ENCODE data around the gene COX7A2L. TPM values are rescaled to one million over a fixed set of nuclear protein-coding genes. Genes with fewer than 3 reads are reported as not detected.

COX7A2L gene
- polyA plus RNA-seq, 1 of the 3 experiments (the other 2 are of a cell fraction): 77.6 TPM

DNA sequence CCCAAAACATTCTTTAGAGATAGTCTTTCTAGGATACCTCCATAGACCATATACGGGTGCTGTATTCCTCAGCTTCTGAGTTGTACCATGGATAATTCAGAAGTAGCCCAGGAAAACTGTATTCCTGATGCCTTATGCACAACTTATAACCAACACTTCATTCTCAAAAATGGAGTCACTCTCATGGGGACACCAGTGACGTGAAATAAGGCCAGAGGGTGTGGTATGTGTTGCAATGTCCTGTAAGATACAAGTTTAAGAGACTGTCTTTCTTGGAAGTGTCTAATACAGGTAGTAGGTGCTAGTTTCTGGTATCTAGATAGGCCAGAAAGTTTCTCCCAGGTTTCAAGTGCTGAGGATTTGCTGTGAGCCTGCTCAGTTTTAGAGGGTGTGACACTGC, 36.1 kb downstream of the COX7A2L start:
- Histone ChIP-seq H3K9ac (no peak overlapping the region), H3K79me2 (ENCODE audit: insufficient read depth) (no peaks in the 10 kb centered on the region), H3F3A (replicated peaks; ENCODE audit: insufficient read depth) (peaks cover 30% of the 10 kb centered on the region), H3K9me2 (no peaks in the 10 kb centered on the region), H4K20me1 (ENCODE audit: insufficient read depth) (no peaks in the 10 kb centered on the region), H3K27me3 (ENCODE audit: insufficient read depth) (no peaks in the 10 kb centered on the region), H3K4me3 (ENCODE audit: low read depth in 2 of 2, low read length in 1 of 2) (no peak overlapping the region), H3K27ac (ENCODE audit: low read depth in 2 of 2, low read length in 1 of 2) (no peak overlapping the region), H3K4me2 (no peak overlapping the region), H3K4me1 (ENCODE audit: control insufficient read depth in 1 of 2, insufficient read depth in 2 of 2, low read depth in 1 of 2, low read length in 1 of 2) (no peaks in the 10 kb centered on the region; a peak in 1 of 4 replicates), H3K9me3 (no peaks in the 10 kb centered on the region), H3K36me3 (replicated peaks in 1 of 2; ENCODE audit: control insufficient read depth in 1 of 2, insufficient read depth in 2 of 2, low read length in 1 of 2) (peaks cover 38 to 70% of the 10 kb centered on the region in 2 experiments), H2AFZ (ENCODE audit: low read depth) (no peak overlapping the region)
- no peak for DNase-seq
- no peak for TF ChIP-seq CHD2 (IDR thresholded peaks at IDR 0.05; ENCODE audit: low read length, partially characterized antibody)
- TF ChIP-seq ELF1 (IDR thresholded peaks at IDR 0.05): no peak
- no peak for TF ChIP-seq NRF1 (IDR thresholded peaks at IDR 0.05; ENCODE audit: low read depth, low read length)
- TF ChIP-seq, protein P1, sequence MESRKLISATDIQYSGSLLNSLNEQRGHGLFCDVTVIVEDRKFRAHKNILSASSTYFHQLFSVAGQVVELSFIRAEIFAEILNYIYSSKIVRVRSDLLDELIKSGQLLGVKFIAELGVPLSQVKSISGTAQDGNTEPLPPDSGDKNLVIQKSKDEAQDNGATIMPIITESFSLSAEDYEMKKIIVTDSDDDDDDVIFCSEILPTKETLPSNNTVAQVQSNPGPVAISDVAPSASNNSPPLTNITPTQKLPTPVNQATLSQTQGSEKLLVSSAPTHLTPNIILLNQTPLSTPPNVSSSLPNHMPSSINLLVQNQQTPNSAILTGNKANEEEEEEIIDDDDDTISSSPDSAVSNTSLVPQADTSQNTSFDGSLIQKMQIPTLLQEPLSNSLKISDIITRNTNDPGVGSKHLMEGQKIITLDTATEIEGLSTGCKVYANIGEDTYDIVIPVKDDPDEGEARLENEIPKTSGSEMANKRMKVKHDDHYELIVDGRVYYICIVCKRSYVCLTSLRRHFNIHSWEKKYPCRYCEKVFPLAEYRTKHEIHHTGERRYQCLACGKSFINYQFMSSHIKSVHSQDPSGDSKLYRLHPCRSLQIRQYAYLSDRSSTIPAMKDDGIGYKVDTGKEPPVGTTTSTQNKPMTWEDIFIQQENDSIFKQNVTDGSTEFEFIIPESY (IDR thresholded peaks at IDR 0.05; ENCODE audit: borderline replicate concordance, low read depth): no peak
- no peak for TF ChIP-seq TCF12 (IDR thresholded peaks at IDR 0.05)
- TF ChIP-seq, protein P2, sequence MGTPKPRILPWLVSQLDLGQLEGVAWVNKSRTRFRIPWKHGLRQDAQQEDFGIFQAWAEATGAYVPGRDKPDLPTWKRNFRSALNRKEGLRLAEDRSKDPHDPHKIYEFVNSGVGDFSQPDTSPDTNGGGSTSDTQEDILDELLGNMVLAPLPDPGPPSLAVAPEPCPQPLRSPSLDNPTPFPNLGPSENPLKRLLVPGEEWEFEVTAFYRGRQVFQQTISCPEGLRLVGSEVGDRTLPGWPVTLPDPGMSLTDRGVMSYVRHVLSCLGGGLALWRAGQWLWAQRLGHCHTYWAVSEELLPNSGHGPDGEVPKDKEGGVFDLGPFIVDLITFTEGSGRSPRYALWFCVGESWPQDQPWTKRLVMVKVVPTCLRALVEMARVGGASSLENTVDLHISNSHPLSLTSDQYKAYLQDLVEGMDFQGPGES (IDR thresholded peaks at IDR 0.05; ENCODE audit: low read depth, low read length): no peak
- no peak for TF ChIP-seq GATA2 (CRISPR knock-in tag; IDR thresholded peaks at IDR 0.05)
- no peak for TF ChIP-seq NFIC (IDR thresholded peaks at IDR 0.05; ENCODE audit: borderline replicate concordance)
- TF ChIP-seq, protein P3, sequence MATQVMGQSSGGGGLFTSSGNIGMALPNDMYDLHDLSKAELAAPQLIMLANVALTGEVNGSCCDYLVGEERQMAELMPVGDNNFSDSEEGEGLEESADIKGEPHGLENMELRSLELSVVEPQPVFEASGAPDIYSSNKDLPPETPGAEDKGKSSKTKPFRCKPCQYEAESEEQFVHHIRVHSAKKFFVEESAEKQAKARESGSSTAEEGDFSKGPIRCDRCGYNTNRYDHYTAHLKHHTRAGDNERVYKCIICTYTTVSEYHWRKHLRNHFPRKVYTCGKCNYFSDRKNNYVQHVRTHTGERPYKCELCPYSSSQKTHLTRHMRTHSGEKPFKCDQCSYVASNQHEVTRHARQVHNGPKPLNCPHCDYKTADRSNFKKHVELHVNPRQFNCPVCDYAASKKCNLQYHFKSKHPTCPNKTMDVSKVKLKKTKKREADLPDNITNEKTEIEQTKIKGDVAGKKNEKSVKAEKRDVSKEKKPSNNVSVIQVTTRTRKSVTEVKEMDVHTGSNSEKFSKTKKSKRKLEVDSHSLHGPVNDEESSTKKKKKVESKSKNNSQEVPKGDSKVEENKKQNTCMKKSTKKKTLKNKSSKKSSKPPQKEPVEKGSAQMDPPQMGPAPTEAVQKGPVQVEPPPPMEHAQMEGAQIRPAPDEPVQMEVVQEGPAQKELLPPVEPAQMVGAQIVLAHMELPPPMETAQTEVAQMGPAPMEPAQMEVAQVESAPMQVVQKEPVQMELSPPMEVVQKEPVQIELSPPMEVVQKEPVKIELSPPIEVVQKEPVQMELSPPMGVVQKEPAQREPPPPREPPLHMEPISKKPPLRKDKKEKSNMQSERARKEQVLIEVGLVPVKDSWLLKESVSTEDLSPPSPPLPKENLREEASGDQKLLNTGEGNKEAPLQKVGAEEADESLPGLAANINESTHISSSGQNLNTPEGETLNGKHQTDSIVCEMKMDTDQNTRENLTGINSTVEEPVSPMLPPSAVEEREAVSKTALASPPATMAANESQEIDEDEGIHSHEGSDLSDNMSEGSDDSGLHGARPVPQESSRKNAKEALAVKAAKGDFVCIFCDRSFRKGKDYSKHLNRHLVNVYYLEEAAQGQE (IDR thresholded peaks at IDR 0.05; ENCODE audit: low read depth, low read length): no peak
- no peak for TF ChIP-seq MEF2A (IDR thresholded peaks at IDR 0.05; ENCODE audit: borderline replicate concordance, low read depth)
- no peak for TF ChIP-seq TAF1 (IDR thresholded peaks at IDR 0.05; ENCODE audit: borderline replicate concordance, low read depth, low read length)
- no peak for TF ChIP-seq SMC3 (IDR thresholded peaks at IDR 0.05; ENCODE audit: low read depth, low read length)
- no peak for TF ChIP-seq YY1 (IDR thresholded peaks at IDR 0.05; ENCODE audit: low read depth)
- TF ChIP-seq RCOR1 (IDR thresholded peaks at IDR 0.05; ENCODE audit: low read length): no peak
- no peak for TF ChIP-seq MAX (IDR thresholded peaks at IDR 0.05; ENCODE audit: low read depth)
- TF ChIP-seq RXRA (IDR thresholded peaks at IDR 0.05; ENCODE audit: borderline replicate concordance, low read depth): no peak
- no peak for TF ChIP-seq MXI1 (IDR thresholded peaks at IDR 0.05; ENCODE audit: low read depth, low read length)
- ChIA-PET POLR2A (no interaction called here), CTCF (interaction anchor here (7.1 kb wide), 1 partner anchor 229 kb away, joined by 96 read pairs; no protein-coding TSS in a partner anchor)
- 98% methylated on average over 2 of the region's 2 CpGs for WGBS (ENCODE audit: low lambda C conversion rate)
